LoVo (cell line): Measurements from ENCODE around the gene MYD88.

Source experiments
- DNase-seq: peaks from one replicate; pipeline ENCODE4 v3.0.0-alpha.2; 2016; ENCODE audit warnings: low spot score

Gene MYD88

DNA sequence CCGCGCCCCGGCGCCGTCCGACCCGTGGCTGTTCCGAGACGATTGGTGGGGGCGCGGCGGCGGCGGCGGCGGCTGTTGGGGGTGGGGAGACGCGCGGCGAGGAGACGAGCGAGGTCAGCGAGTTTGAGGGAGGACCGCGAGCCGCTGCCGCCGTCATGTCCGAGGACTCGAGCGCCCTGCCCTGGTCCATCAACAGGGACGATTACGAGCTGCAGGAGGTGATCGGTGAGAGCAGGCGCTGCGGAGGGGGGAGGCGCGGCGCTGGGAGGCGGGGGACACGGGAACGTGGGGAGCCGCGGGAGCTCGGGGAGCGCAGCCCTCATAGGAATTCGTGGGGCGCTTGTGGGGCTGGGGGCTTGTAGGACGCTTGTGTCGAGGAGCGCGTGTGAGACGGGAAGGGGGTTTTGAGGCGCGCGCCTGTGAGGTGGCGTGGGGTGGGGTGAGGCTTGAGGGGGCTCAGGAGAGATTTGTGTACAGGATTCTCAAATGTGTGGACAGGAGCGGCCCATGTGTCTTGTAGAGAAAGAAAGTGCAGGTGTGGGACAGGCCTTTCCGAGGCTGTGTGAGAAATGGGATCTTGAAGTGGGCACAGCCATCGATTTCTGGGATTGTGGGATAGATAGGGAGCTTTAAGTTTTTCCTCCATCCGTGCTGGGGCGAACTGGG lies 27.4 kb downstream of the MYD88 start:
- DNase-seq: no peak

DNA sequence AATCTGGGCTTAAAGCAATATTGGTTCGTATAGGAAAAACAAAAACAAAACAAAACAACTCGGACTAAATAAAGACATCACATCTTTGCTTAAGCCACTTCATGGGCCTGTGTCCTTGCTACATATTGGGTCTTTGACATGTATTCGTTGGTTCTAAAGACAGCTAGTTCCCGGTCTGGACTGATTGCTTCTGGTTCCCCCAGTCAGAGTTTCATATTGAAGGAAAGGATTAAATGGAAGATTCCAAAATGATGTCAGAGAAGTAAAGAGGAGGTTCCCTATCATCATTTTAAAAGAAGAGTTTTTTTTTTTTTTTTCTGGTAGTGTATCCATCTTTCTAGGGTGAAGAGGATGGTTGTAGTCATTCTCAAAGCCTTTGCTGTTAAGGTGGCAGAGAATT lies 29.1 kb downstream of the MYD88 start:
- no peak for DNase-seq

DNA sequence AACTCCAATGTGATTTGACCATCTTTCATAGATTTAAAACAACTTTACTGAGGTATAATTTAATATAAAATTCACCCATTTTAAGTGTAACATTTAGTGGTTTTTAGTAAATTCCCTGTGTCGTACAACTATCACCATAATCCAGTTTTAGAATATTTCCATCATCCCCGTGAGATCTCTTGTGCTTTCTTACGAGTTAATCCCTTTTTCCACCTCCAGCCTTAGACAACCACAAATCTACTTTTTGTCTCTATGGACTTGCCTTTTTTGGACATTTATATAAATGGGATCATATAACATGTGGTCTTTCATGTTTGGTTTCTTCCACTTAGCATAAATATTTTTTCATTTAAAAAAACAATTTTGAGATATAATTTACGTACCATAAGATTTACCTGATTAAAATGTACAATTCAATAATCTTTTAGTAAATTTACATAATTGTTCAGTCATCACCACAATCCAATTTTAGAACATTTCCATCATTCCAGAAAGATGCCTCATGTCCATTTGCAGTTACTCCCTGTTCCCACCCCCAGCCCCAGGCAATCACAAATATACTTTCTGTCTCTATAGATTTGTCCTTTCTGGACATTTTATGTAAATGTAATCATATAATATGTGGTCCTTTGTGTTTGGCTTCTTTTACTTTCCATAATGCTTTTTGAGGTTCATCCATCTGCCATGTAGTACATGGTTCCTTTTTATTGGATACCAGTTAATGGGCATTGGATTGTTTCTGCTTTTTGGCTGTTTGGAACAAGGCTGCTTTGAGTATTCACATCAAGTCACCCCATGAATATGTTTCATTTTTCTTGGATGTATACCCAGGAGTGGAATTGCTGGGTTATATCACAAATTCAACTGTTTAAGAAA lies 29.9 kb downstream of the MYD88 start:
- DNase-seq: no peak

DNA sequence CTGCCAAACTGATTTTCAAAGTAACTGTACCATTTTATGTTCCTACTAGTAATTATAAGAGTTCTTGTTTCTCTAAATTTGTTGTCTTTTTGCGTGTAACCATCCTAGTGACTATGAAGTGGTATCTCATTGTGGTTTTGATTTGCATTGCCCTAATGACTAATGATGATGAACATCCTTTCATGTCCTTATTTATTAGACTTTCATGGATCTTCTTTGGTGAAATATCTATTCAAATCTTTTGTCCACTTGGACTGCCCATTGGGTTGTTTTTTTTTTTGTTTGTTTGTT lies 30.5 kb downstream of the MYD88 start:
- DNase-seq: no peak

DNA sequence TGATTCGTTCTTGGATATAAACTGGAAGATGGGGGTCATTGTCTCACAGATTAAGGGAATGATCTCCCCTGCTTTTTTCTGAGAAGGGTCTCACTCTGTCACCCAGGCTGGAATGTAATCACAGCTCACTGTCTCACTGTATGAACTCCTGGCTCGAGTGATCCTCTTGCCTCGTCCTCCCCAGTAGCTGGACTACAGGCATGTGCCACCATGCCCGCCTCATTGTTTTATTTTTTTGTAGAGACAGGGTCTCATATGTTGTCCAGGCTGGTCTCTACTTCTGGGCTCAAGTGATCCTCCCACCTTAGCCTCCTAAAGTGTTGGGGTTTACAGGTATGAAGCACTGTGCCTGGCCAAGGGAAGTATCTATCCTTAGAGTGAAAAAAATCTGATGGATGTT lies 32.3 kb downstream of the MYD88 start:
- no peak for DNase-seq

DNA sequence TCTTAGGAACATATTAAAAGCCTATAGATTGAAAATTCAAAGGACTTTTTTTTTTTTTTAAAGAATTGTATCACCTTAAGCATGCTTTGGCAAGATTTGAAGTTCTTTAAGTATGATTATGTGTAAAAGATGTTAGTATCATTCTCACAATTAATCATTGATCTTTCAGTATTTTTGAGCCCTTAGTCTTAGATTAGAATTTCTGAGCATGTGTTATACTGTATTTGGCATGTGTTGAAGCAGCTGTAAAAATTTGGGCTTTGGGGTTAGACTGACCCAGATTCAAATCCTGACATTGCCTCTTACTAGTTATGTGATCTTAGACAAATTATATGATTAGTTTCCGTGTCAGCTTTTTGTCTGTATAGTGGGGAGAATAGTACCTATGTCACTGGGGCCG lies 33.2 kb downstream of the MYD88 start:
- no peak for DNase-seq

DNA sequence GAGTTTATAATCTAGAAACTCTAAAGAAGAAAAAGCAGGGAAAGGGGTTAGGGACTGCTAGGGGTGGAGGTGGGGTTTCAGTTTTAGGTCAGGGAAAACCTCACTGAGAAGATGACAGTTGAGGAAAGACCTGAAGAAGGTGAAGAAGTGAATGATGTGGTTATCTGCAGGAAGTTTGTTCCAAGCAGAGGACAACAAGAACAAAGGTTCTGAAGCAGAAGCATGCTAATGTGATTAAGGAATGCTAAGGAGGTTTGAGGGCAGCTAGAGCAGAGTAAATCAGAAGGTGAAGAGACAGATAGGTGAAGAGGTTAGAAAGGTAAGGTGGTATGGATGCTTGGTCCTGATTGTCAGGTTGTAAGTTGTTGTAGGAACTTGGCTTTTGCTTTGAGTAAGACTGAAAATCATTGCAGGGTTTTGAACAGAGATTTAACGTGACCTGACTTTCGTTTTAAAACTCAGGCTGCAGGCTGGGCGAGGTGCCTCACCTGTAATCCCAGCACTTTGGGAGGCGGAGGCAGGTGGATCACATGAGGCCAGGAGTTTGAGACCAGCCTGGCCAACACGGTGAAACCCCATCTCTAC lies 35.5 kb downstream of the MYD88 start:
- no peak for DNase-seq

DNA sequence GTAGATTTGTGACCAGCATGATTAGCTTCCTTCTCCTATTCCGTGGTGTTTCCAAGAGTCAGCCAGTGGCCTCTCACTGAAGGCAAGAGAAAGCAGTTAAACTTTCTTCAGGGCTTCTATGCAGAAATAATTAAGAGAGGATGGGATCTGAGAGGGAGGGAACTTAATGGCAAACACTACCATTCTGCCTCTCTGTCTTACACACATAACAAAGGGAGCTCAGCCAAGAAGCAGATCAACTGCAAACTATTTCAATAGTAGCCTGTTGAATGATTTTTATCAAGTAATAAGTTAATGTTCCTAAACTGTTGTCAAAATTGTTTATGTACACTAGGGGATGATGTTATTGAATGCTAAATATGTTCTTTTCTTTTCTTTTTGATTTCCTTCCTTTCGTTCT lies 38.7 kb downstream of the MYD88 start:
- DNase-seq: no peak

DNA sequence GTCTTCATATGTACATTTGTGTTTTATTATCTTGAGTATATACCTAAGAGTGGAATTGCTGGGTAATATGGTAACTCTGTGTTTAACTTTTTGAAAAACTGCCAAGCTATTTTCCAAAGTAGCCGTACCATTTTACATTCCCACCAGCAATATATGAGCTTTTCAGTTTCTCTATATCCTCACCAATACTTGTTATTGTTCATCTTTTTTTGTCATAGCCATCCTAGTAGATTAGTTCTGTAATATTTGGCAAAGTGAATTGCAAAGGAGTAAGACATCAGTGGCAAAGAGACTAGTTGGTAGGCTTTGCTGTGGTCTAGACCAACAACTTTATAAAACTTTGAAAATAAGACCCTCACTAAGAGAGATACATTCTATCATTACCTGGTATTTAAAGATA lies 48.3 kb downstream of the MYD88 start:
- DNase-seq: no peak

DNA sequence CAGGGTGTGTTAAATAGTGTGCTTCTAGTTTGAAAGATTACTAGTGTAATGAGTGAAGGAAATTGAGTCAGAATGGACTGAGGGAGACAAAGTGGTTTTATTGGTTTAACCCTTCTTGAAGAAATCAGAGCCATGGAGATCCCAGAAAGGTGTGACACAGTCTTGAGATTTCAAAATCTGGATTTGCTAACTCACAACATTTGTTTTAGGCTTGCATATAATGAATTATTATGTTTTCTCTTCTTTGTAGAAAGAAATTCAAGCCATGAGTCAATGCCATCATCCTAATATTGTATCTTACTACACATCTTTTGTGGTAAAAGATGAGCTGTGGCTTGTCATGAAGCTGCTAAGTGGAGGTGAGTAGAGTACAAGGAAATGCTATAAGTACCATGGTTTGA lies 52.0 kb downstream of the MYD88 start:
- no peak for DNase-seq
